Small intestine (tissue), 7 donors: Measurements from ENCODE around the gene GPX6. TPM values are rescaled to one million over a fixed set of nuclear protein-coding genes. Genes with fewer than 3 reads are reported as not detected.
"Not testable (repeated sequence)": the region's sequence is repeated elsewhere in the genome, so short reads cannot be mapped to it uniquely, and the experiment has no call there.

Experiments used
- DNase-seq, 2 donors: peaks; one replicate each; pipeline versions ENCODE4 v3.0.0 to v3.0.0-alpha.2; 2013
- FAIRE-seq: peaks from 2 replicates; lab custom pipeline; 2012; peaks lifted over from hg19 to GRCh38; lab: Jason Lieb, UNC
- H3K27ac ChIP-seq, 3 donors: one replicate each; pipeline ENCODE4 v1.5.1; 2013; ENCODE audit warnings: low read length in 2 of 3, mild to moderate bottlenecking in 2 of 3, control low read depth in 1 of 3, inconsistent platforms in 1 of 3, low read depth in 1 of 3, moderate library complexity in 1 of 3
- H3K27me3 ChIP-seq, 3 donors: one replicate each; pipeline ENCODE4 v1.6.1; 2013; ENCODE audit warnings: low read length in 3 of 3, inconsistent platforms in 1 of 3; ENCODE audit not compliant: control insufficient read depth in 3 of 3, insufficient read depth in 3 of 3
- H3K36me3 ChIP-seq, 3 donors: one replicate each; pipeline ENCODE4 v1.6.1; 2013; ENCODE audit warnings: low read length in 3 of 3, inconsistent platforms in 1 of 3, low read depth in 1 of 3, mild to moderate bottlenecking in 1 of 3, moderate library complexity in 1 of 3; ENCODE audit not compliant: control insufficient read depth in 3 of 3, insufficient read depth in 2 of 3
- H3K4me1 ChIP-seq, 3 donors: one replicate each; pipeline ENCODE4 v1.6.1; 2013; ENCODE audit warnings: low read length in 2 of 3, inconsistent platforms in 1 of 3, low read depth in 1 of 3, mild to moderate bottlenecking in 1 of 3, moderate library complexity in 1 of 3; ENCODE audit not compliant: control insufficient read depth in 3 of 3, insufficient read depth in 2 of 3
- H3K4me3 ChIP-seq, 3 donors: one replicate each; pipeline ENCODE4 v1.5.1; 2013; ENCODE audit warnings: low read length in 3 of 3, control low read depth in 1 of 3, inconsistent platforms in 1 of 3, low read depth in 1 of 3, mild to moderate bottlenecking in 1 of 3, moderate library complexity in 1 of 3
- H3K9me3 ChIP-seq, 2 donors: one replicate each; pipeline ENCODE4 v1.6.1; 2013; ENCODE audit warnings: low read depth in 1 of 2, low read length in 1 of 2; ENCODE audit not compliant: control insufficient read depth in 2 of 2, insufficient read depth in 1 of 2
- WGBS, 3 donors: extraction: QIAGEN DNeasy Blood & Tissue Kit; methylation state at CpG; one replicate each; pipeline ENCODE4 v1.1.7; 2013; 5-methylcytosine and 5-hydroxymethylcytosine counted together
- polyA plus RNA-seq, 4 donors: library from polyadenylated mRNA; stranded (reverse) in 3 of 4; unstranded in 1 of 4; fragments of 200-250 nt in 3 of 4; fragments of 120-200 nt in 1 of 4; gene quantifications; one replicate each; pipeline versions ENCODE4 v1.2.1 to v1.2.3, GENCODE V29; 2013
- donor health status: healthy with polysubstance abuse.
- donor health status: control.
- donor health status: control.
- donor health status: Bipolar disorder and iron deficiency.
- donor health status: healthy.

GPX6 gene
- polyA plus RNA-seq, 4 donors: not detected

GRCh38 chr6:28534306-28534705, 18.7 kb upstream of the GPX6 start:
- H3K9me3 ChIP-seq: no peaks in the 10 kb centered on the region
- H3K27me3 ChIP-seq: peaks cover 0 to 23% (median 9%) of the 10 kb centered on the region in 3 donors
- H3K4me1 ChIP-seq: no peaks in the 10 kb centered on the region
- FAIRE-seq: no peak
- no peak overlapping the region for H3K4me3 ChIP-seq
- 72 to 77% (median 72%) methylated on average over 3 of the region's 3 CpGs for WGBS, 3 donors
- H3K27ac ChIP-seq: no peak overlapping the region
- H3K36me3 ChIP-seq: no peaks in the 10 kb centered on the region
- DNase-seq: no peak

- Histone ChIP-seq H3K4me1 (no peaks in the 10 kb centered on the region), H3K36me3 (no peaks in the 10 kb centered on the region), H3K27ac (no peak overlapping the region), H3K9me3 (no peaks in the 10 kb centered on the region), H3K27me3 (peaks cover 0 to 13% (median 3%) of the 10 kb centered on the region in 3 donors), H3K4me3 (no peak overlapping the region)
- 71 to 79% (median 72%) methylated on average over 7 of the region's 7 CpGs for WGBS, 3 donors
- DNase-seq (no peak), FAIRE-seq (no peak)
Measured at GRCh38 chr6:28531479-28532128, 16.0 kb upstream of the GPX6 start.

- Histone ChIP-seq H3K27ac (no peak overlapping the region), H3K9me3 (no peaks in the 10 kb centered on the region), H3K4me3 (no peak overlapping the region), H3K4me1 (no peaks in the 10 kb centered on the region), H3K36me3 (no peaks in the 10 kb centered on the region), H3K27me3 (peaks cover 0 to 12% (median 3%) of the 10 kb centered on the region in 3 donors)
- DNase-seq: no peak
- 3 to 14% (median 8%) methylated on average over 1 of the region's 1 CpG for WGBS, 3 donors
- no peak for FAIRE-seq
Measured at GRCh38 chr6:28530777-28531176, 15.2 kb upstream of the GPX6 start.

GRCh38 chr6:28525496-28526039, 10.0 kb upstream of the GPX6 start, which contains the start of gene GPX5:
Gene GPX5 (plus strand): TSS chr6:28525881. CDS start chr6:28526014, 133 bp downstream.
- FAIRE-seq: no peak
- no peak within 1 kb of the TSS for H3K4me3 ChIP-seq
- no peaks in the 10 kb centered on the region for H3K9me3 ChIP-seq
- peaks cover 0 to 9% (median 6%) of the 10 kb centered on the region in 3 donors for H3K27me3 ChIP-seq
- no peak within 1 kb of the TSS for H3K27ac ChIP-seq
- 61 to 76% (median 64%) methylated on average over 10 of the region's 10 CpGs for WGBS, 3 donors
- DNase-seq: no peak
- H3K4me1 ChIP-seq: no peaks in the 10 kb centered on the region
- H3K36me3 ChIP-seq: no peaks in the 10 kb centered on the region

- H3K36me3 ChIP-seq: no peaks in the 10 kb centered on the region
- no peaks in the 10 kb centered on the region for H3K9me3 ChIP-seq
- WGBS, 3 donors: 4 to 23% (median 8%) methylated on average over 3 of the region's 3 CpGs
- DNase-seq: no peak
- no peaks in the 10 kb centered on the region for H3K4me1 ChIP-seq
- FAIRE-seq: no peak
- H3K4me3 ChIP-seq: no peak overlapping the region
- H3K27me3 ChIP-seq: peaks cover 0 to 11% (median 6%) of the 10 kb centered on the region in 3 donors
- H3K27ac ChIP-seq: no peak overlapping the region
Measured at GRCh38 chr6:28523241-28523622, 7.6 kb upstream of the GPX6 start.

GRCh38 chr6:28522594-28523240, 7.1 kb upstream of the GPX6 start:
- FAIRE-seq: no peak
- no peaks in the 10 kb centered on the region for H3K4me1 ChIP-seq

GRCh38 chr6:28517964-28518363, 2.4 kb upstream of the GPX6 start:
- 81 to 82% (median 82%) methylated on average over 2 of the region's 2 CpGs for WGBS, 3 donors
- FAIRE-seq: no peak

More at GRCh38 chr6:28522594-28523240, 7.1 kb upstream of the GPX6 start:
- no peak for DNase-seq
- peaks cover 0 to 11% (median 6%) of the 10 kb centered on the region in 3 donors for H3K27me3 ChIP-seq
- H3K9me3 ChIP-seq: no peaks in the 10 kb centered on the region
- no peak overlapping the region for H3K27ac ChIP-seq
- H3K4me3 ChIP-seq: no peak overlapping the region
- H3K36me3 ChIP-seq: no peaks in the 10 kb centered on the region

GRCh38 chr6:28512387-28512786, 3.2 kb downstream of the GPX6 start:
- not testable (repeated sequence) for H3K9me3 ChIP-seq, FAIRE-seq, DNase-seq, H3K4me3 ChIP-seq, H3K4me1 ChIP-seq, H3K27ac ChIP-seq, H3K36me3 ChIP-seq
- H3K27me3 ChIP-seq: peaks cover 0 to 12% (median 0%) of the 10 kb centered on the region in 3 donors
- WGBS, 3 donors: 91 to 92% (median 92%) methylated on average over 8 of the region's 8 CpGs

More at GRCh38 chr6:28517964-28518363, 2.4 kb upstream of the GPX6 start:
- Histone ChIP-seq H3K4me1 (no peaks in the 10 kb centered on the region), H3K4me3 (no peak overlapping the region), H3K9me3 (no peaks in the 10 kb centered on the region), H3K27me3 (peaks cover 0 to 15% (median 2%) of the 10 kb centered on the region in 3 donors), H3K27ac (no peak overlapping the region), H3K36me3 (no peaks in the 10 kb centered on the region)
- DNase-seq: no peak
